Activated CD4-positive, CD25-positive, alpha-beta regulatory T cell treated with anti-CD3 and anti-CD28 coated beads, Interleukin-2, amount 50 U/mL, for 72 hours (primary cell): ENCODE measurements around the gene BCL11B.

Source experiments
- DNase-seq: peaks from one replicate; pipeline ENCODE4 v3.0.0; 2021

BCL11B gene

DNA sequence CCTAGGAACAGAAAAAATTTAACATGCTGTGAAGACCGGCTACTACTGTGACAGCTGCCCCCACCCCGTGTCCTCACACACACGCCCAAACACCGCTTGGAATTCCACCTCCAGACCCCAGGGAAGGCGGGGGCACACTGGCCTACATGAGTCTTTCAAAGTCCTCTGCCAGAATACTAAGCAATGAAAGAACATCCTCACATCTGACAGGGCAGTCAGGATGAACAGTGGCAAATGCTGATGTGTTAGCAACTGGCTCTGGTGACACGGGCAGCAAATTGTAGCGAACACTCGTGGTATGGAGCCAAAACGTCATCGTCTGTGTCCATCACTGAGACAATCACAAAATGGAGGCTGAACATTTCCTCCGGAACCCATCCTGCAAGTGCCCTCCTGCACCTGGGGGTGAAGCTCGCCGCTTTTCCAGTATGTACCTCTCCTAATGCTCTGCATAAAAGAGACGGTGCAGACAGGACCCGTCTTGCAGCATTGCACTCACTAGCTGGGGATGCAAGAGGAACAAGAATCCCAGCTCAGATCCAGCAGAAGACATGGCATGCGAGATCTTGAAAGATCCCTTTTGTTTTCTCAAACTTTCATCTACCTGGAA is 94.8 kb downstream of the BCL11B start:
- DNase-seq = no peak

DNA sequence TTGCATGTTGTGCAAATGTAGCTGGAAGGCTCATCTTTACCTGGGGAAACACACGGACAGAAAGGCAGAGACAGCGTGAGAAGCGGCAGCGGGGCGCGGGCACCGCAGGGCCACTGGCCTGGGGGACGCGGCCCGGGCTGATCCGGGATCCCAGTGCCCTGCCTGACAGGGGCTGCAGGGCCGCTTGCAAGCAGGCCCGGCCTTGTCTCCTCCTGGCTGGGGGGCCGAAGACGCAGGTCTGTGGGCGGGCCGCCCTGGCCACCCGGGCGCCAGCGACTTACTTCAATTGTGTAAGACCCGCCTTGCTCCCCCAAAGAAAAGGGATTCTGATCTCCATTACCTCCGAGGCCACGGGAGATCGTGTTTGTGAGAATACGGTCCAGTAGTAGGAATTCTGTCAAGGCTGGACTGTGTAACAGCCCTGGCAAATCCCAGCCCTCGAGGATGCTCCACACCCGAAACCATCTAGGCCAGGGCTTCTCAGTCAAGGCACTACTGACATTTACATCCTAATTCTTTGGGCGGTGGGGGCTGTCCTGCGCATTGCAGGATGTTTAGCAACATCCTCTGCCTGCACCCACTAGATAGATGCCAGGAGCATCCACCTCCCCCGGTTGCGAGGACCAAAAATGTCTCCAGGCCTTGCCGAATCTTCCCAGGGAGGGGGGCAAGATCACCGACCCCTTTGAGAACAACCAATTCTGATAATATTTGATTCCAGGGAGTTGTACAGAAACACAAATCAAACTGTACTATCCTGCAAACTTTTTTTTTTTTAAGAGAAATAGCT is 95.6 kb downstream of the BCL11B start:
- DNase-seq = no peak

DNA sequence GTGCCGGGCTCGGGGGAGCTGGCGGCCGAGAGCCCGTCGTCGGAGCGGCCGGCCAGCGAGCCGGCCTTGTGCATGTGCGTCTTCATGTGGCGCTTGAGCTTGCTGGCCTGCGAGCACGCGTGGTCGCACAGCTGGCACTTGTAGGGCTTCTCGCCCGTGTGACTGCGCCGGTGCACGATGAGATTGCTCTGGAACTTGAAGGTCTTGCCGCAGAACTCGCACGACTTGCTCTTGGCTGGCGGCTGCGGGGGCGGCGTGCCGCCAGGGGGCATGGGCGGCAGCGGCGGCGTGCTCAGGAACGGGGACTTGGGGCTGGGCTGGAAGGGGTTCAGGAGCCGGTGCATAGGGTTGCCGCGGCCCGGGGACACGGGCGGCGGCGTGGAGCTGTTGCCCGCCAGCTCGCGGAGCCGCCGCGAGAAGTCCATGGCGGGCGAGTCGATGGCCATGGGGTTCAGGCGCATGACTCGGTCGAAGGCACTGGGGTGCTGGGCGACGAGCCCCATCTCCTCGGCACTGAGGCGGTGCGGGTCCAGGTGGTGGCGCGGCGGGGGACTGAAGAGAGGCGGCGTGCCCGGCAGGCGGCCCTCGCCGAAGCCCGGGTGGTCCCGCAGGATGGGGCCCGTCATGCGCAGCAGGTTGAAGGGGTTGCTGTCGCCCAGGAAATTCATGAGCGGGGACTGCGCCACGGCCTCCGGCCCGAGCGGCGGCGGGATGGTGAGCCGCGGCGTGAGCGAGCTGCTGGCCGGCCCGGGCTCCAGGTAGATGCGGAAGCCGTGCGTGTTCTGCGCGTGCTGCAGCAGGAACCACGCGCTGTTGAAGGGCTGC is 96.5 kb downstream of the BCL11B start:
- no peak for DNase-seq

- DNase-seq = no peak
Observed at GRCh38 chr14:99174770-99175319, 97.2 kb downstream of the BCL11B start.

DNA sequence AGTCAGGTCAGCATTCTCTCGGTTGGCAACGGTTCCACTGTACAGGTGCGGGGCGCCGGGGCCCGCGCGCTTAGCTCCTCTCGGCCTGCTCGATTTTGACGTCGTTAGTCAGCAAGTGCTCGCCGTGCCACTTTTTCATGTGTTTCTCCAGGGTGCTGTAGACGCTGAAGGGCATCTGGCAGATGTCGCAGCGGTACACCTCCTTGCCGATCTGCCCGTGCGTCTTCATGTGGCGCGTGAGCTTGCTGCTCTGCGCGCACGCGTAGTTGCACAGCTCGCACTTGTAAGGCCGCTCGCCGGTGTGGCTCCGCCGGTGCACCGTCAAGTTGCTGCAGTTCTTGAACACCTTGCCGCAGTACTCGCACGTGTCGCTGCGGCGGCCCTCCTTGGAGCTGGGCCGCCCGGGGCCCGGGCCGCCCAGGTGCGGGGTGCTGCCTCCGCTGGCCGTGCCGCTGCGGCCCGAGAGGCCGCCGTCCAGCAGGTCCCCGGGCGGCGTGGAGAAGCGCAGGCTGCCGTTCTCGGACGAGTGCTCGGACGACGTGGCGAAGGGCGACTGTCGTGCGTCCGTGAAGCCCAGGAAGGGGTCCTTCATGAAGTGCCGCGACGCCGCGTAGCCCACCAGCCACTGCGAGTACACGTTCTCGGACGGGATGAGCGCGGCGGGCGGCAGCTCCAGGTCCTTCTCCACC is 97.8 kb downstream of the BCL11B start:
- DNase-seq = no peak

- DNase-seq = no peak
Observed at GRCh38 chr14:99173506-99173905, 98.5 kb downstream of the BCL11B start.

- no peak for DNase-seq
Observed at GRCh38 chr14:99173086-99173485, 98.9 kb downstream of the BCL11B start.

DNA sequence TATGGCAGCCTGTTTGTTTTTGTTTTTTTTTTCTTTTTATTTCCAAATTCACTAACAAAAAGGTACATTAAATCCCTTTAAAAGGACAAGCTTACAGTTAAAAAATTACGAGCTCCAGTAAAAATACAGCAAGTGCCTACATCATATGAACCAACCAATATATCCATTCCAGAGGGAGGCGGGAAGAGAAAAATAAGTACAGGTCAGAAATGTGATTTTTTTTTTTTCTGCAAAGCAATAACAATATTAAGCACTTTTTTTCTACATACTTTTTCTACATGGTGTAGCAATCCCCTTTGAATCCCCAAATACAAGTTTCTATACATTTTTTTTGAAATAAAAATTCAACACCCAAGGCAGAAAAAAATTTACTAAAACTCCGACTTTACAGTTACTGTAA is 100.6 kb downstream of the BCL11B start:
- no peak for DNase-seq

DNA sequence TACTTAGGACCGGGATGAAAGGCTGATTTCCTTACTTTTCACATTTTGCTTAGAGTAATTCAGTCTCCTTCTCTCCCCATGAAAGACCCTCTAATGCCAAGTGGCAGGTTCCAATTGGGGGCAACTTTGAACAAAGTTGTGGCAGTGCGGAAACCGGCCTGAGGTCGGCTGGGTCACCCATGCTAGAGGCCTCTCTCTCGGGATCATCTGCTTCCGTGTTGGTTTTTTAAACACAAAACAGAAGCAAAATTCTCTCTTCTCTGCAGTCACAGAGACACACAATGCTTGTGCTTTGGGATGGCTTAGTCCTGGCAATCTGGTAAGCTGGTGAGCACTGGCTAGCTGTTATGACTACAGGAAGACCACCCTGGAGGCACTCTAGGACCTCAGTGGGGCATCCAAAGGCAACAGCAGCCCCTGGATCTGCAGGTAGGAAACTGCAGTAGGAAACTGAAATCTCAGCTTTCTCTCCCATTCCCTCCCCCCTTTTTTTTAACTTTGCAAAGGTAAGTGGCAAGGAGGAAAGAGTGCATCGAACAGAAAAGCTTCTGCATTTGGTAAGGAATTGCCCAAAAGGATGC is 102.1 kb downstream of the BCL11B start:
- DNase-seq = no peak

GRCh38 chr14:99168330-99168729 is 103.7 kb downstream of the BCL11B start:
- no peak for DNase-seq

DNA sequence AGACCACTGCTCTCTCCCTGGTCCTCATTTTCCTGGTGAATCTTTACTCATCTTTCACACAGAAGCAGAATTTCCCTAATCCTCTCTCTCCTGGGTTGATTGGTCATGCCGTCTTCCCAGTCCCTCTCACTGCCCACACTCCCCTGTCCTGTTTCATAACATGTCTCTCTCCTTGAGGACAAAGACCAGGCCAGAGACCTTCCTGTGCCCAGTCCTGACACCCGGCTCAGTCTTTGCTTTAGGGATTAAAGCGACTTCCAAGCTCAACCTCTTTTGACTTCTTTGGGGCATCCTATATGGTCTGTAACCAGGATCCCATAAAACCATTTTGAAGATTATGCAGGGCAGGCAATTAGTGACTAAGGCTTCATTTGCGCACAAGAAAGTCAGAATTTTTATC is 105.5 kb downstream of the BCL11B start:
- DNase-seq = no peak

- no peak for DNase-seq
Observed at GRCh38 chr14:99164712-99165111, 107.3 kb downstream of the BCL11B start.

- no peak for DNase-seq
Observed at GRCh38 chr14:99163446-99163845, 108.6 kb downstream of the BCL11B start.

GRCh38 chr14:99159341-99160340 is 112.4 kb downstream of the BCL11B start:
- DNase-seq = no peak

DNA sequence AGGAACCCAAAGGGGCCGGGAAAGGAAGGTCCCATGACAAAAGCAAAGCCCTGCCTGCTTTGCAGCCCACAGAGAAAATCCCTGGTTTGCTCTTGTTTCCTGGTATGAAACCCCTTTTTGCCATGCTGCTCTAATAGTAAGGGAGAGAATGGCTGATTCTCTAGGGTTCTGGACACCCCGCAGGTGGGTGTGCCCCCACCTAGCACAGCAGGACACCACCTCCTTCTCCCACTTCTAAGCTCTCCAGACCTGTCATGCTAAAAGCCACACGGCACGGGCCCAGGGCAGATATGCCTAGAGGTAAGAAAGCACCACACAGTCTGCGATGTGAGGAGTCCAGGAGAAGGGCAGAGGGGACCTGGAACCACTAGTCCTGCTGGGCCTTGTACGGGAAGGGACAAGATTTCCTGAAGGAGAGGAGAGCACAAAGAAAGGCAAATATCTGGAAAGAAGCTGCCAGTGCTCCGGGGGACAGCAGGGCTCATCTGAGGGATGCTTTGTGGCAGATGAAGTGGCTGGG is 113.3 kb downstream of the BCL11B start:
- DNase-seq = no peak

- DNase-seq = no peak
Observed at GRCh38 chr14:99158150-99158549, 113.8 kb downstream of the BCL11B start.

DNA sequence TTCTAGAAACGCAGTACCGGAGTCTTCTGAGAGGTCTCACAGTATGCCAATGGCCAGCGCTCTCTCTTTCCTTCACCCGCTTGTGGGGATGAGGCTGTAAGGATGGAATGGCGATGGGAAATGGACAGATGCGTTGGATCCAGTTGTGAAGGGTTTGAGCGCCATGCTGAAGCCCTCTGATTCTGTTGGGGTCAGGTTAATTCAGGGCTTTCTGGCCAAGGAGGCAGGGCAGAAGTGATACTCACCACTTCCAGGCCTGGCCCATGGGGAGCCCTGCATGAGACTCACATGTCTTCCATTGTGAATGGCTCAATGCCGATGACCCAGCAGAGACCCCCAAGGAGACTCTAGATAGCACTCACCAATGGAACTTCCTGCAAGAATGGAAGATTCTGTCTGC is 114.3 kb downstream of the BCL11B start:
- no peak for DNase-seq

GRCh38 chr14:99157246-99157645 is 114.8 kb downstream of the BCL11B start:
- DNase-seq = no peak

DNA sequence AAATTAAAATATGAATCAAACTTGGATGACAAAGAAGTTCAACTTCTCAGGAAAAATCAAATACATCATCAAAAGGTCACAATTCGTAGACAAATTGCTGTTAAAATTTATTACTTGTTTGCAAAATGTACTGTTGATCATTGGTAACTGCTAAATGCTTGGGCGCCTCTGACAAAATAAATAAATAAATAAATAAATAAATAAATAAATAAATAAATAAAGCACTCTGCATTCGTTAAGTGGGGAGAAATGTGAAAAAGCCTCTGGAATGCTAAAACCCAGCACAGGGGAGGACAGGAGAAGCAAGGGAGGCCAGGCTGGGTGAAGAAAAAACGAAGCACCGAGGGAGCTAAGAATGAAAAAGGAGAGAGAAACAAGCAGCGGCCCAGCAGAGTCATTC is 115.2 kb downstream of the BCL11B start:
- DNase-seq = no peak

GRCh38 chr14:99156090-99156425 is 115.9 kb downstream of the BCL11B start:
- no peak for DNase-seq
